Naive thymus-derived CD8-positive, alpha-beta T cell (primary cell): ENCODE data around the gene MROH7. TPM values are rescaled to one million over a fixed set of nuclear protein-coding genes. Genes with fewer than 3 reads are reported as not detected.
"Not testable (repeated sequence)": the region's sequence is repeated elsewhere in the genome, so short reads cannot be mapped to it uniquely, and the experiment has no call there.

Experiments used
- ATAC-seq, 2 donors: fragments of 150-1000 bp; cut with Tn5 transposase in 1 of 2; sonication (Bioruptor Pico), chemical (Tn5 transposase) in 1 of 2; 1 replicate in 1 of 2; 2 replicates in 1 of 2; pipeline ENCODE4 v1.10.0; 2021; ENCODE audit warnings: mild to moderate bottlenecking in 2 of 2, moderate library complexity in 2 of 2
- POLR2A ChIA-PET: fragments of 350-600 bp; sonication (Branson Sonifier 250); formaldehyde crosslinking; loops from one replicate; lab custom pipeline; 2021; ENCODE audit warnings: antibody characterized with exemption; lab: Charles Lee
- DNase-seq, 10 donors: peaks; one replicate each; pipeline versions ENCODE4 v3.0.0 to v3.0.0-alpha.2; 2020 to 2022
- H3K27ac Mint-ChIP-seq, 10 donors: one replicate each; pipeline ENCODE4 v1.8.0; 2020 to 2022; ENCODE audit warnings: mild to moderate bottlenecking in 10 of 10, mixed read lengths in 10 of 10, moderate library complexity in 4 of 10, inconsistent platforms in 1 of 10
- H3K27me3 Mint-ChIP-seq, 5 donors: one replicate each; pipeline ENCODE4 v1.8.0; 2021 to 2022; ENCODE audit warnings: mixed read lengths in 5 of 5
- H3K36me3 Mint-ChIP-seq, 3 donors: one replicate each; pipeline ENCODE4 v1.8.0; 2020 to 2022; ENCODE audit warnings: mixed read lengths in 3 of 3, mild to moderate bottlenecking in 2 of 3, inconsistent platforms in 1 of 3
- H3K4me1 Mint-ChIP-seq, 4 donors: one replicate each; pipeline ENCODE4 v1.8.0; 2021 to 2022; ENCODE audit warnings: mixed read lengths in 4 of 4
- H3K4me3 Mint-ChIP-seq, 10 donors: one replicate each; pipeline ENCODE4 v1.8.0; 2020 to 2022; ENCODE audit warnings: mild to moderate bottlenecking in 10 of 10, mixed read lengths in 10 of 10, moderate library complexity in 6 of 10, inconsistent platforms in 1 of 10
- H3K9me3 Mint-ChIP-seq, 9 donors: one replicate each; pipeline ENCODE4 v1.8.0; 2020 to 2022; ENCODE audit warnings: mixed read lengths in 9 of 9, mild to moderate bottlenecking in 3 of 9, inconsistent platforms in 1 of 9, moderate library complexity in 1 of 9
- polyA plus RNA-seq, 3 donors: library from polyadenylated mRNA; unstranded; fragments of 300-500 nt; fragmentation: Illumina TruSeq; gene quantifications; one replicate each; pipeline ENCODE4 v1.2.3, GENCODE V29; 2021
- total RNA-seq, 8 experiments: library from RNA in 2 of 8; stranded (reverse) in 2 of 8; gene quantifications; one replicate each; pipeline ENCODE4 v1.2.3 and lab custom pipeline; 2021 to 2026

The MROH7 gene
- total and polyA plus RNA-seq, 5 experiments from 2014 or later = 0.18 TPM; not detected in 4

- H3K9me3 Mint-ChIP-seq = no peaks in the 10 kb centered on the region
- ATAC-seq (no peak), DNase-seq (no peak)
- H3K36me3 Mint-ChIP-seq = no peaks in the 10 kb centered on the region
- H3K4me3 Mint-ChIP-seq = no peak overlapping the region
- H3K27me3 Mint-ChIP-seq = no peaks in the 10 kb centered on the region
- POLR2A ChIA-PET = no interaction called here
- H3K4me1 Mint-ChIP-seq = no peaks in the 10 kb centered on the region
- no peak overlapping the region for H3K27ac Mint-ChIP-seq
These were observed 27.0 kb upstream of the MROH7 start for GRCh38 chr1:54614563-54614962.

GRCh38 chr1:54615531-54616279 is 25.9 kb upstream of the MROH7 start:
- POLR2A ChIA-PET = no interaction called here
- no peaks in the 10 kb centered on the region for H3K9me3 Mint-ChIP-seq
- no peaks in the 10 kb centered on the region for H3K36me3 Mint-ChIP-seq
- DNase-seq = no peak
- no peak overlapping the region for H3K4me3 Mint-ChIP-seq
- ATAC-seq = no peak
- no peaks in the 10 kb centered on the region for H3K4me1 Mint-ChIP-seq
- H3K27me3 Mint-ChIP-seq = peaks cover 0 to 9% (median 0%) of the 10 kb centered on the region in 5 donors
- no peak overlapping the region for H3K27ac Mint-ChIP-seq

GRCh38 chr1:54619749-54620148 is 21.8 kb upstream of the MROH7 start:
- Mint-ChIP-seq H3K4me1 (no peaks in the 10 kb centered on the region), H3K4me3 (peak overlapping the region in 1 of 10 donors; percentile 8), H3K9me3 (peaks cover 0 to 2% (median 0%) of the 10 kb centered on the region in 9 donors), H3K27me3 (peaks cover 0 to 23% (median 0%) of the 10 kb centered on the region in 5 donors), H3K27ac (no peak overlapping the region), H3K36me3 (no peaks in the 10 kb centered on the region)
- DNase-seq (no peak), ATAC-seq (no peak)
- POLR2A ChIA-PET = no interaction called here

GRCh38 chr1:54623216-54624007 is 18.2 kb upstream of the MROH7 start, which contains the start of gene FAM151A:
Gene FAM151A (minus strand): TSS chr1:54623525. CDS start chr1:54623395, 130 bp downstream.
- Mint-ChIP-seq H3K27ac (peak within 1 kb of the TSS in 3 of 10 donors; percentile 23 to 72 (median 45)), H3K4me3 (no peak within 1 kb of the TSS), H3K9me3 (peaks cover 0 to 2% (median 0%) of the 10 kb centered on the region in 9 donors), H3K36me3 (no peaks in the 10 kb centered on the region), H3K4me1 (no peaks in the 10 kb centered on the region), H3K27me3 (peaks cover 0 to 27% (median 0%) of the 10 kb centered on the region in 5 donors)
- no peak for DNase-seq
- ATAC-seq = no peak
- POLR2A ChIA-PET = no interaction called here

GRCh38 chr1:54624466-54625464 is 16.8 kb upstream of the MROH7 start:
- H3K27me3 Mint-ChIP-seq = peaks cover 0 to 27% (median 0%) of the 10 kb centered on the region in 5 donors
- ATAC-seq (no peak), DNase-seq (no peak)
- no peak overlapping the region for H3K4me3 Mint-ChIP-seq
- no peaks in the 10 kb centered on the region for H3K36me3 Mint-ChIP-seq
- H3K9me3 Mint-ChIP-seq = peaks cover 0 to 2% (median 0%) of the 10 kb centered on the region in 9 donors
- POLR2A ChIA-PET = no interaction called here
- H3K4me1 Mint-ChIP-seq = no peaks in the 10 kb centered on the region
- peak overlapping the region in 1 of 10 donors; percentile 21 for H3K27ac Mint-ChIP-seq

GRCh38 chr1:54627196-54627595 is 14.4 kb upstream of the MROH7 start:
- Mint-ChIP-seq H3K36me3 (peaks cover 0 to 2% (median 0%) of the 10 kb centered on the region in 3 donors), H3K27me3 (peaks cover 2 to 22% (median 3%) of the 10 kb centered on the region in 5 donors), H3K4me1 (no peaks in the 10 kb centered on the region), H3K4me3 (no peak overlapping the region), H3K9me3 (peaks cover 0 to 7% (median 0%) of the 10 kb centered on the region in 9 donors), H3K27ac (no peak overlapping the region)
- DNase-seq = no peak
- ATAC-seq = no peak
- POLR2A ChIA-PET = no interaction called here

- H3K27me3 Mint-ChIP-seq = peaks cover 1 to 12% (median 4%) of the 10 kb centered on the region in 5 donors
- H3K4me1 Mint-ChIP-seq, POLR2A ChIA-PET, H3K27ac Mint-ChIP-seq, DNase-seq, H3K4me3 Mint-ChIP-seq, H3K36me3 Mint-ChIP-seq, H3K9me3 Mint-ChIP-seq, ATAC-seq: not testable (repeated sequence)
These were observed 5.8 kb upstream of the MROH7 start for GRCh38 chr1:54635804-54636203.

- H3K27ac Mint-ChIP-seq, H3K9me3 Mint-ChIP-seq, POLR2A ChIA-PET, H3K27me3 Mint-ChIP-seq, DNase-seq, ATAC-seq, H3K4me1 Mint-ChIP-seq, H3K4me3 Mint-ChIP-seq, H3K36me3 Mint-ChIP-seq: not testable (repeated sequence)
These were observed 4.8 kb upstream of the MROH7 start for GRCh38 chr1:54636461-54637446.

- POLR2A ChIA-PET = no interaction called here
- DNase-seq = no peak
- Mint-ChIP-seq H3K27me3 (peaks cover 0 to 5% (median 3%) of the 10 kb centered on the region in 5 donors), H3K9me3 (peaks cover 0 to 30% (median 11%) of the 10 kb centered on the region in 9 donors), H3K4me1 (no peaks in the 10 kb centered on the region), H3K4me3 (no peak overlapping the region), H3K27ac (no peak overlapping the region), H3K36me3 (peaks cover 0 to 8% (median 0%) of the 10 kb centered on the region in 3 donors)
- no peak for ATAC-seq
These were observed 1.2 kb upstream of the MROH7 start for GRCh38 chr1:54640361-54640760.

- ATAC-seq (no peak), DNase-seq (no peak)
- Mint-ChIP-seq H3K9me3 (peaks cover 0 to 28% (median 11%) of the 10 kb centered on the region in 9 donors), H3K36me3 (peaks cover 0 to 8% (median 0%) of the 10 kb centered on the region in 3 donors), H3K4me3 (no peak overlapping the region), H3K4me1 (no peaks in the 10 kb centered on the region), H3K27ac (no peak overlapping the region), H3K27me3 (peaks cover 2 to 6% (median 5%) of the 10 kb centered on the region in 5 donors)
- POLR2A ChIA-PET = no interaction called here
These were observed 2.1 kb downstream of the MROH7 start for GRCh38 chr1:54643736-54644135.
